Peyer's patch (tissue), 4 donors: ENCODE results near the gene LAMB3. TPM values are rescaled to one million over a fixed set of nuclear protein-coding genes. Genes with fewer than 3 reads are reported as not detected.

ENCODE experiments used
- DNase-seq, 3 donors: peaks; one replicate each; pipeline ENCODE4 v3.0.0-alpha.2; 2017 to 2019
- H3K27ac ChIP-seq, 4 donors: fragments of 200-600 bp; sonication (generic); one replicate each; pipeline ENCODE4 v1.5.1; 2016 to 2019
- H3K27me3 ChIP-seq, 2 donors: fragments of 200-600 bp; sonication (generic); one replicate each; pipeline ENCODE4 v1.5.1; 2019
- H3K36me3 ChIP-seq, 3 donors: fragments of 200-600 bp; sonication (generic); one replicate each; pipeline ENCODE4 v1.5.1; 2016 to 2019
- H3K4me1 ChIP-seq, 4 donors: fragments of 200-600 bp; sonication (generic); one replicate each; pipeline ENCODE4 v1.5.1; 2016 to 2019
- H3K4me3 ChIP-seq, 4 donors: fragments of 200-600 bp; sonication (generic); 1 replicate in 3 of 4; 2 replicates in 1 of 4; pipeline ENCODE4 v1.5.1; 2016 to 2019; ENCODE audit warnings: mild to moderate bottlenecking in 1 of 4
- H3K9me3 ChIP-seq, 4 donors: fragments of 200-600 bp; sonication (generic); one replicate each; pipeline ENCODE4 v1.5.1; 2016 to 2019; ENCODE audit warnings: mild to moderate bottlenecking in 1 of 4
- POLR2A ChIP-seq, 2 donors: fragments of 450-650 bp; IDR thresholded peaks; one replicate each; pipeline ENCODE4 v1.5.1; 2017; ENCODE audit warnings: antibody characterized with exemption in 2 of 2, mild to moderate bottlenecking in 2 of 2, moderate library complexity in 2 of 2
- total RNA-seq, 4 donors: library from RNA; depleted of rRNA; stranded (reverse); fragments of >200 nt; gene quantifications; one replicate each; pipeline ENCODE4 v1.1.0, GENCODE V29; 2016
- TF ChIP-seq, protein P1 (sequence below), 6 experiments: fragments of 450-650 bp in 4 of 6; fragments of 200-600 bp in 2 of 6; sonication (generic) in 1 of 6; IDR thresholded peaks; one replicate each; pipeline ENCODE4 v1.5.1; 2017 to 2019; ENCODE audit warnings: antibody characterized with exemption in 6 of 6, mild to moderate bottlenecking in 3 of 6, moderate library complexity in 1 of 6

LAMB3 gene
- total RNA-seq, 4 donors from 2014 or later, result 9.1 to 109 (median 104) TPM

DNA sequence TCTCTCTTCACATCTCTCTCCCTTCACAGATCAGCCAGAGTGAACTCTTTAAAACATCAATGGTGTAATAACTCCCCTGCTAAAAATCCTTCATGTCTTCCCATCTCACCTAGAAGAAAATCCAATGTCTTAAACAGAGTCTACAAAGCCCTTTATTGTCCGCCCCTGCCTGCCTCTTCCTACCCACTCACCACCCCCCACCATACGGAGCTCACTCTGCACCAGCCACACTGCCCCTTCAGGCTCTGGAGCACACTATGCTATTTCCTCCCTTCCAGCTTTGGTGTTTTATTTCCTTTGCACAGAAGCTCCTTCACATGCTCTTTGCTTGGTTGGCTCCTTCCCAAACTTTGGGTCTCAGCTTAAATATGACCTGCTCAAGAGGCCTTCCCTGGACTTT, 58.5 kb downstream of the LAMB3 start:
- Histone ChIP-seq H3K27ac (no peak overlapping the region), H3K4me1 (no peaks in the 10 kb centered on the region), H3K27me3 (no peaks in the 10 kb centered on the region), H3K4me3 (no peak overlapping the region), H3K9me3 (no peaks in the 10 kb centered on the region), H3K36me3 (no peaks in the 10 kb centered on the region)
- TF ChIP-seq, protein P1, sequence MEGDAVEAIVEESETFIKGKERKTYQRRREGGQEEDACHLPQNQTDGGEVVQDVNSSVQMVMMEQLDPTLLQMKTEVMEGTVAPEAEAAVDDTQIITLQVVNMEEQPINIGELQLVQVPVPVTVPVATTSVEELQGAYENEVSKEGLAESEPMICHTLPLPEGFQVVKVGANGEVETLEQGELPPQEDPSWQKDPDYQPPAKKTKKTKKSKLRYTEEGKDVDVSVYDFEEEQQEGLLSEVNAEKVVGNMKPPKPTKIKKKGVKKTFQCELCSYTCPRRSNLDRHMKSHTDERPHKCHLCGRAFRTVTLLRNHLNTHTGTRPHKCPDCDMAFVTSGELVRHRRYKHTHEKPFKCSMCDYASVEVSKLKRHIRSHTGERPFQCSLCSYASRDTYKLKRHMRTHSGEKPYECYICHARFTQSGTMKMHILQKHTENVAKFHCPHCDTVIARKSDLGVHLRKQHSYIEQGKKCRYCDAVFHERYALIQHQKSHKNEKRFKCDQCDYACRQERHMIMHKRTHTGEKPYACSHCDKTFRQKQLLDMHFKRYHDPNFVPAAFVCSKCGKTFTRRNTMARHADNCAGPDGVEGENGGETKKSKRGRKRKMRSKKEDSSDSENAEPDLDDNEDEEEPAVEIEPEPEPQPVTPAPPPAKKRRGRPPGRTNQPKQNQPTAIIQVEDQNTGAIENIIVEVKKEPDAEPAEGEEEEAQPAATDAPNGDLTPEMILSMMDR (IDR thresholded peaks at IDR 0.05), result no peak
- no peak for TF ChIP-seq POLR2A (IDR thresholded peaks at IDR 0.05)
- DNase-seq, result no peak

- Histone ChIP-seq H3K9me3 (no peaks in the 10 kb centered on the region), H3K27ac (no peak overlapping the region), H3K27me3 (no peaks in the 10 kb centered on the region), H3K4me3 (no peak overlapping the region), H3K36me3 (no peaks in the 10 kb centered on the region), H3K4me1 (peaks cover 0 to 8% (median 0%) of the 10 kb centered on the region in 4 donors)
- no peak for TF ChIP-seq POLR2A (IDR thresholded peaks at IDR 0.05)
- TF ChIP-seq, protein P1 (IDR thresholded peaks at IDR 0.05), result peak in 2 of 6 experiments; percentile 28 to 41
- DNase-seq, result no peak
Measured at GRCh38 chr1:209590405-209590804, 61.8 kb downstream of the LAMB3 start.

DNA sequence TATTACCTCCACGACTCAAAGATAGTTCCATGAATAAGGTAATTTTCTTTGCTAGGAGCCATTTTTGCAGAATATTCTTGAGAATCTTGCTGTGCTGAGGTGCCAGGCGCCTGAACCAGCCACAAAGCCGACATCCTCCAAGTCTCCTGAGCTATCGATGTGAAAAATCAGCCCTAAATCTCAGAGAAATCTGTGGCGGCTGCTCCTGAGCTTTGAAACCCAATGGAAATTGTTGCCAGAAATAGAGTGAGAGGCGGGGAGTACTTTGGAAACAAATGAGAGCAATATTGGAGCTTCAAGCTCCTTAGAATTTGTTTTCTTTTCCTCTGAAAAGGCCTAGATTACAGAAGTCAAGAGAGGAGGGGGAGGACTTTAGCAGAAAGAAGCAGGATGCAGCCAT, 62.4 kb downstream of the LAMB3 start:
- no peak for DNase-seq
- H3K4me1 ChIP-seq, result peaks cover 0 to 11% (median 0%) of the 10 kb centered on the region in 4 donors
- TF ChIP-seq, protein P1 (IDR thresholded peaks at IDR 0.05), result no peak
- TF ChIP-seq POLR2A (IDR thresholded peaks at IDR 0.05), result no peak
- H3K27me3 ChIP-seq, result no peaks in the 10 kb centered on the region
- no peaks in the 10 kb centered on the region for H3K9me3 ChIP-seq
- no peak overlapping the region for H3K27ac ChIP-seq
- H3K36me3 ChIP-seq, result no peaks in the 10 kb centered on the region
- no peak overlapping the region for H3K4me3 ChIP-seq

GRCh38 chr1:209589440-209589839, 62.8 kb downstream of the LAMB3 start:
- Histone ChIP-seq H3K36me3 (no peaks in the 10 kb centered on the region), H3K4me1 (peaks cover 0 to 11% (median 0%) of the 10 kb centered on the region in 4 donors), H3K27me3 (no peaks in the 10 kb centered on the region), H3K9me3 (no peaks in the 10 kb centered on the region), H3K27ac (no peak overlapping the region), H3K4me3 (no peak overlapping the region)
- no peak for TF ChIP-seq POLR2A (IDR thresholded peaks at IDR 0.05)
- TF ChIP-seq, protein P1 (IDR thresholded peaks at IDR 0.05), result no peak
- DNase-seq, result no peak

- Histone ChIP-seq H3K27me3 (no peaks in the 10 kb centered on the region), H3K9me3 (no peaks in the 10 kb centered on the region), H3K27ac (no peak overlapping the region), H3K4me1 (peaks cover 0 to 11% (median 0%) of the 10 kb centered on the region in 4 donors), H3K4me3 (no peak overlapping the region), H3K36me3 (no peaks in the 10 kb centered on the region)
- no peak for TF ChIP-seq POLR2A (IDR thresholded peaks at IDR 0.05)
- TF ChIP-seq, protein P1 (IDR thresholded peaks at IDR 0.05), result no peak
- no peak for DNase-seq
Measured at GRCh38 chr1:209587789-209588188, 64.4 kb downstream of the LAMB3 start.

DNA sequence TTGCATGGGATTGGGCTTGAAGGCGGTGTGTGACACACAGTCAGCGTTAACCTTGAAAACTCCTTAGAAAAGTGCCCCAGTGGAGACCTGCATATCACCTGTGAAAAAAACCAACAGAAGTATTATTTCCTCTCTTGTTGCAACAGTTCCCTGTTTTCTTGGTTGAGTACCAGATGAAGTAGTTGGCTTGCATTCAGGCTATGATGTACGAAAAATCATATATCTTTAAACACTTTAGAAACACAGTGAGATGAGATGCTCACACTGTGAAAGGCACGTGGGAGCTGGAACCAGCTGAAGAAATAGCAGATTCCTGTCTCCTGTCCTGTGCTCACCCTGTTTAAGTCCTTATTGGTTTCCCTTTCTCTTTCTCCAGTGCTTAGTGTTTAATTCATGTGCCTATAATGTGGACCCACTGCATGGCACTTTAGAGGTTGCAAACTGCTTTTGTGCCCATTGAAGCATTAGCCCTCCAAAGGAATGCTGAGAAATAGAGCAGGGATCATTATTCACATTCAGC, 65.9 kb downstream of the LAMB3 start:
- Histone ChIP-seq H3K4me3 (no peak overlapping the region), H3K9me3 (no peaks in the 10 kb centered on the region), H3K36me3 (no peaks in the 10 kb centered on the region), H3K27me3 (no peaks in the 10 kb centered on the region), H3K27ac (no peak overlapping the region), H3K4me1 (peaks cover 0 to 11% (median 0%) of the 10 kb centered on the region in 4 donors)
- DNase-seq, result no peak
- TF ChIP-seq, protein P1 (IDR thresholded peaks at IDR 0.05), result no peak
- no peak for TF ChIP-seq POLR2A (IDR thresholded peaks at IDR 0.05)
